ENCODE results near the gene ATP11B.

- no peak for TF ChIP-seq EP300 (IDR thresholded peaks at IDR 0.05)
- TF ChIP-seq CTCF (IDR thresholded peaks at IDR 0.05): peak in 4 of 6 experiments; percentile 18 to 32 (median 24)
- TF ChIP-seq POLR2A (IDR thresholded peaks at IDR 0.05): no peak
- no peak for TF ChIP-seq POLR2AphosphoS5 (IDR thresholded peaks at IDR 0.05)
Observed at GRCh38 chr3:182909318-182910040, 116.2 kb downstream of the ATP11B start.
